Immature natural killer cell (primary cell): ENCODE measurements around the gene SEC14L3. TPM values are rescaled to one million over a fixed set of nuclear protein-coding genes. Genes with fewer than 3 reads are reported as not detected.

ENCODE experiments used
- DNase-seq, 3 donors: peaks; one replicate each; pipeline ENCODE4 v3.0.0; 2022; ENCODE audit warnings: mixed read lengths in 1 of 3
- H3K27ac Mint-ChIP-seq, 6 donors: one replicate each; pipeline ENCODE4 v1.8.0; 2020; ENCODE audit warnings: mixed read lengths in 6 of 6, mild to moderate bottlenecking in 5 of 6, inconsistent platforms in 4 of 6, moderate library complexity in 3 of 6
- H3K27me3 Mint-ChIP-seq, 3 donors: one replicate each; pipeline ENCODE4 v1.8.0; 2020 to 2021; ENCODE audit warnings: low read depth in 3 of 3, mild to moderate bottlenecking in 3 of 3, mixed read lengths in 3 of 3, moderate library complexity in 3 of 3, inconsistent platforms in 1 of 3
- H3K36me3 Mint-ChIP-seq, 3 donors: one replicate each; pipeline ENCODE4 v1.8.0; 2020; ENCODE audit warnings: mixed read lengths in 3 of 3, inconsistent platforms in 2 of 3, mild to moderate bottlenecking in 2 of 3
- H3K4me1 Mint-ChIP-seq, 2 donors: one replicate each; pipeline ENCODE4 v1.8.0; 2020; ENCODE audit warnings: inconsistent platforms in 2 of 2, mild to moderate bottlenecking in 2 of 2, mixed read lengths in 2 of 2, moderate library complexity in 1 of 2
- H3K4me3 Mint-ChIP-seq, 5 donors: one replicate each; pipeline ENCODE4 v1.8.0; 2020; ENCODE audit warnings: mild to moderate bottlenecking in 5 of 5, mixed read lengths in 5 of 5, inconsistent platforms in 3 of 5, moderate library complexity in 3 of 5
- H3K9me3 Mint-ChIP-seq, 6 donors: one replicate each; pipeline ENCODE4 v1.8.0; 2020; ENCODE audit warnings: mild to moderate bottlenecking in 6 of 6, mixed read lengths in 6 of 6, inconsistent platforms in 4 of 6, moderate library complexity in 3 of 6
- polyA plus RNA-seq, 3 donors: library from polyadenylated mRNA; unstranded; fragments of 300-500 nt; fragmentation: Illumina TruSeq; gene quantifications; one replicate each; pipeline ENCODE4 v1.2.3, GENCODE V29; 2021

Gene SEC14L3
- polyA plus RNA-seq: not detected

GRCh38 chr22:30471616-30472318, at the start of gene SEC14L3:
Gene SEC14L3, minus strand, starts transcription at chr22:30472017. Its CDS starts 59 bp downstream, at chr22:30471958.
- Mint-ChIP-seq H3K36me3 (no peaks in the 10 kb centered on the region), H3K4me3 (peak within 1 kb of the TSS in 1 of 5 donors; percentile 54), H3K27ac (peak within 1 kb of the TSS in 5 of 6 donors; percentile 46 to 80 (median 64)), H3K4me1 (peaks cover 11 to 12% of the 10 kb centered on the region in 2 donors), H3K27me3 (peaks cover 0 to 14% (median 7%) of the 10 kb centered on the region in 3 donors), H3K9me3 (no peaks in the 10 kb centered on the region)
- no peak for DNase-seq

DNA sequence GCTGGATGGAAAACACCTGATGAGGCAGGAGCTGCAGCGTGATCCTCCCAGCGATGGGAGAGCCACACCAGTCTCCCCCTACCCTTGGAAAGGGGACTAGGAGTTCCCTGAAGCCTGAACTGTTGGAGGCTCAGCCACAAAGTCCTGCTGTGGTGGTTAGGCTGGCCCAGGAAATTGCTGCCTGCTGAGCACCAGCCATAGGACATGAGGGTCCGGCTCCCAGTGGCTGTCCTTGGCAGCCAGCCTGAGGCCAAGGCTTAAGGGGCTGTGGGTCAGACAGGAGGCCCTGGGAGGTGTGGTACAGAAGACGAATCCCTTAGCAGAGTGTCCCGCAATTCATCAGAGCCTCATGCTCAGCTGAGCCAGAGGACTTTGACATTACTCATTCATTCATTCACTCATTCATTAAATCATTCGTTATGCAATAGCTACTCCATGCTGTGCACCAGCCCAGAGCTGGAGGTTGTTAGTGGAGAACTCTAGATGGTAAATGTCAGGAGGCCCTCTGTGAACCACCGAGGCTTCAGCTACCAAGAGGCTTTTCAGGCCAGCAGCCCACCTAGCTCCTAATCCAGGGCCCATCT, 48.1 kb upstream of the SEC14L3 start:
- H3K27ac Mint-ChIP-seq: no peak overlapping the region
- H3K4me1 Mint-ChIP-seq: no peaks in the 10 kb centered on the region
- H3K27me3 Mint-ChIP-seq: peaks cover 2 to 14% (median 5%) of the 10 kb centered on the region in 3 donors
- no peaks in the 10 kb centered on the region for H3K9me3 Mint-ChIP-seq
- no peak for DNase-seq
- no peak overlapping the region for H3K4me3 Mint-ChIP-seq
- no peaks in the 10 kb centered on the region for H3K36me3 Mint-ChIP-seq

DNA sequence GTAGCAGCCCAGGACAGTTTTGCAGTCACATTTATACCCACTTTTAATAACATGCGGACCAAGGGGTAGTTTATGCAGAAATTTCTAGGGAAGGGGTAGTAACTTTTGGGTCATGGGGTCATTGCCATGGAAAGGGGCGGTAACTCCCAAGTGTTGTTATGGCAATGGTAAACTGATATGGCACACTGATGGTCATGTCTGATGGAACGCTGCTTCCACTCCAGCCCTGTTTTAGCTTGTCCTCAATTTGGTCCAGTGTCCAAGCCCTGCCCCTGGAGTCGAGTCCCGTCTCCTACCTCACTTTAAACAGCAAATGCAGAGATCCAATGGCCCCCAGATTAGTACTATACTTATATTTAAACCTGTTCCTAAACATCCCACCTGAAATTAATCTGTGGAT, 44.9 kb upstream of the SEC14L3 start:
- H3K4me1 Mint-ChIP-seq: no peaks in the 10 kb centered on the region
- no peak overlapping the region for H3K4me3 Mint-ChIP-seq
- H3K9me3 Mint-ChIP-seq: no peaks in the 10 kb centered on the region
- no peak for DNase-seq
- peaks cover 0 to 10% (median 2%) of the 10 kb centered on the region in 3 donors for H3K27me3 Mint-ChIP-seq
- no peaks in the 10 kb centered on the region for H3K36me3 Mint-ChIP-seq
- H3K27ac Mint-ChIP-seq: no peak overlapping the region

DNA sequence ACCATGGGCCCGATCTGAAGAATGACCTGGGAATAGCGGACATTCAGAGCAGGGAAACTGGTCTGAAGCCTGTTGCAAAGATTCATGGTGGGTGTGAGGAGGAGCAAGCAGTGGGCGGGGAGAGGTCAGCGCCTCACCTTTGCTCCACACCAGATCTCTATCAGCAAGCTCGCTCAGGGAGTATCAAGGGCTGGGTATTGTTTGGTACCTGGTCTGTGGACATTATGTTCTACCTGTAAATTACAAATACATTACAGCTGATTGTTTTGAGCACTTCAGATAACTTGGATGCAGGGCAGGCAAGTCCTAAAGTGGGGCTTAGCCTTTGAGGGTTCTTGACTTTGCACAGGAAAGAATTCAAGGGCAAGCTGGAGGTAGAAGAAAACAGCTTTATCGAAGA, 44.5 kb upstream of the SEC14L3 start:
- no peak overlapping the region for H3K27ac Mint-ChIP-seq
- peaks cover 0 to 5% (median 2%) of the 10 kb centered on the region in 3 donors for H3K27me3 Mint-ChIP-seq
- H3K36me3 Mint-ChIP-seq: no peaks in the 10 kb centered on the region
- no peaks in the 10 kb centered on the region for H3K4me1 Mint-ChIP-seq
- DNase-seq: no peak
- H3K4me3 Mint-ChIP-seq: no peak overlapping the region
- H3K9me3 Mint-ChIP-seq: no peaks in the 10 kb centered on the region

GRCh38 chr22:30514252-30514651, 42.4 kb upstream of the SEC14L3 start:
- no peaks in the 10 kb centered on the region for H3K4me1 Mint-ChIP-seq

GRCh38 chr22:30513462-30513861, 41.6 kb upstream of the SEC14L3 start:
- H3K36me3 Mint-ChIP-seq: no peaks in the 10 kb centered on the region
- H3K27ac Mint-ChIP-seq: no peak overlapping the region
- DNase-seq: no peak
- no peak overlapping the region for H3K4me3 Mint-ChIP-seq
- no peaks in the 10 kb centered on the region for H3K4me1 Mint-ChIP-seq
- peaks cover 0 to 7% (median 6%) of the 10 kb centered on the region in 3 donors for H3K27me3 Mint-ChIP-seq
- no peaks in the 10 kb centered on the region for H3K9me3 Mint-ChIP-seq

More at GRCh38 chr22:30514252-30514651, 42.4 kb upstream of the SEC14L3 start:
- DNase-seq: no peak
- Mint-ChIP-seq H3K9me3 (no peaks in the 10 kb centered on the region), H3K27ac (no peak overlapping the region), H3K27me3 (peaks cover 0 to 7% (median 6%) of the 10 kb centered on the region in 3 donors), H3K4me3 (no peak overlapping the region), H3K36me3 (no peaks in the 10 kb centered on the region)

DNA sequence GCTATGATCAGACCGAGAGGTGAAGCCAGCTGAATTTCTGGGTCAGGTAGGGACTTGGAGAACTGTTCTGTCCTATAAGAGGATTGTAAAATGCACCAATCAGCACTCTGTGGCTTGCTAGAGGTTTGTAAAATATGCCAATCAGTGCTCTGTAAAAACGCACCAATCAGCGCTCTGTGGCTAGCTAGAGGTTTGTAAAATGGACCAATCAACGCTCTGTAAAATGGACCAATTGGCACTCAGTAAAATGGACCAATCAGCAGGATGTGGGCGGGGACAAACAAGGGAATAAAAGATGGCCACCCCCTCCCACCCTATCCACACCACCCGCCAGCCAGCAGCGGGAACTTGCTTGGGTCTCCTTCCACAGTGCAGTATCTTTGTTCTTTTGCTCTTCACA, 40.1 kb upstream of the SEC14L3 start:
- Mint-ChIP-seq H3K4me3 (no peak overlapping the region), H3K36me3 (no peaks in the 10 kb centered on the region), H3K27ac (no peak overlapping the region), H3K9me3 (no peaks in the 10 kb centered on the region), H3K4me1 (no peaks in the 10 kb centered on the region), H3K27me3 (peaks cover 0 to 9% (median 6%) of the 10 kb centered on the region in 3 donors)
- no peak for DNase-seq

GRCh38 chr22:30511109-30511508, 39.3 kb upstream of the SEC14L3 start:
- Mint-ChIP-seq H3K4me1 (no peaks in the 10 kb centered on the region), H3K9me3 (no peaks in the 10 kb centered on the region), H3K36me3 (no peaks in the 10 kb centered on the region), H3K27ac (no peak overlapping the region), H3K27me3 (peaks cover 0 to 15% (median 11%) of the 10 kb centered on the region in 3 donors), H3K4me3 (no peak overlapping the region)
- no peak for DNase-seq

GRCh38 chr22:30508216-30508615, 36.4 kb upstream of the SEC14L3 start:
- H3K4me3 Mint-ChIP-seq: no peak overlapping the region
- no peaks in the 10 kb centered on the region for H3K36me3 Mint-ChIP-seq
- no peak for DNase-seq
- no peak overlapping the region for H3K27ac Mint-ChIP-seq
- peaks cover 7 to 17% (median 15%) of the 10 kb centered on the region in 3 donors for H3K27me3 Mint-ChIP-seq
- no peaks in the 10 kb centered on the region for H3K4me1 Mint-ChIP-seq
- no peaks in the 10 kb centered on the region for H3K9me3 Mint-ChIP-seq

- H3K27me3 Mint-ChIP-seq: peaks cover 7 to 17% (median 15%) of the 10 kb centered on the region in 3 donors
- H3K27ac Mint-ChIP-seq: no peak overlapping the region
- no peak for DNase-seq
- H3K36me3 Mint-ChIP-seq: no peaks in the 10 kb centered on the region
- no peaks in the 10 kb centered on the region for H3K4me1 Mint-ChIP-seq
- no peak overlapping the region for H3K4me3 Mint-ChIP-seq
- H3K9me3 Mint-ChIP-seq: no peaks in the 10 kb centered on the region
Measured at GRCh38 chr22:30507670-30508069, 35.9 kb upstream of the SEC14L3 start.

- no peaks in the 10 kb centered on the region for H3K9me3 Mint-ChIP-seq
- no peak overlapping the region for H3K27ac Mint-ChIP-seq
- H3K4me3 Mint-ChIP-seq: no peak overlapping the region
- H3K36me3 Mint-ChIP-seq: no peaks in the 10 kb centered on the region
- H3K4me1 Mint-ChIP-seq: no peaks in the 10 kb centered on the region
- DNase-seq: no peak
- peaks cover 7 to 19% (median 15%) of the 10 kb centered on the region in 3 donors for H3K27me3 Mint-ChIP-seq
Measured at GRCh38 chr22:30506507-30506968, 34.7 kb upstream of the SEC14L3 start.

DNA sequence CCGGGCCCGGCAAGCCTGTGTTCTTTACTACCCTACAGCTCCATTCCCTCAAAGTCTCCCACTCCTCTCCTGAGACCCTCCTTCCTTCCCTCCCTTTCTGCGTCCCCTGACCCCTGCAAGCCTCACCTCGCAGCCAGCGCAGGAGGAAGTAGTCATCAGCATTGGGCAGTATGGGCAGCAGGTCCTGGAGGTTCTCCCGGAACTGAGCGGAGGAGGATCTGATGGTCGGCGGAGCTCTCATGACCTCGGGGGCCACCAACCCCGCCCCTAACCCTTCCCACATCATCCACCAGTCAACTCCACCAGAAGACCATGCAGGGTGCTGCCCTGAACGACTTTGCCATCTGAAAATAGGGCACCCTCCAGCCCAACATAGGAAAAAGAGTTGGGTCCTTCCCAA, 31.7 kb upstream of the SEC14L3 start:
- H3K9me3 Mint-ChIP-seq: no peaks in the 10 kb centered on the region
- H3K27ac Mint-ChIP-seq: no peak overlapping the region
- H3K4me3 Mint-ChIP-seq: no peak overlapping the region
- H3K4me1 Mint-ChIP-seq: no peaks in the 10 kb centered on the region
- no peak for DNase-seq
- peaks cover 11 to 16% (median 12%) of the 10 kb centered on the region in 3 donors for H3K27me3 Mint-ChIP-seq
- no peaks in the 10 kb centered on the region for H3K36me3 Mint-ChIP-seq

DNA sequence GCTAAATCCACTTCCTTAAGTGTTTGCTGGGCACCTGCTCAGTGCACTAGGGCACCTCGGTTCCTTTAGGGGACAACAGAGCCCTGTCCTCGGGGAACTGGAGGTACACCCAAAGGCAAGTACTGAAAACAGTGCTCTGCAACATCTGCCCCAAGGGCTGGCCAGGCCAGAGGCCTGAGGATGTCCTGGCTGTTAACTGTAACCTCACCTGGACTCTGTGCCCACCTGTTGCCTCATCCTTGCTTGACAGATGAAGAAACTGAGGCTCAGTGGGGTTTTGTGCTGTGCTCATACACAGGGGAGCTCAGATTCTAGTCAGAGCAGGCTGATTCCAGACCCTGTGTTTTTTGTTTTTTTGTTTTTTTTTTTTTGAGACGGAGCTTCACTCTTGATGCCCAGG, 31.1 kb upstream of the SEC14L3 start:
- H3K36me3 Mint-ChIP-seq: no peaks in the 10 kb centered on the region
- no peak overlapping the region for H3K4me3 Mint-ChIP-seq
- H3K27ac Mint-ChIP-seq: no peak overlapping the region
- no peaks in the 10 kb centered on the region for H3K4me1 Mint-ChIP-seq
- peaks cover 11 to 16% (median 13%) of the 10 kb centered on the region in 3 donors for H3K27me3 Mint-ChIP-seq
- DNase-seq: no peak
- H3K9me3 Mint-ChIP-seq: peaks cover 0 to 1% (median 0%) of the 10 kb centered on the region in 6 donors

DNA sequence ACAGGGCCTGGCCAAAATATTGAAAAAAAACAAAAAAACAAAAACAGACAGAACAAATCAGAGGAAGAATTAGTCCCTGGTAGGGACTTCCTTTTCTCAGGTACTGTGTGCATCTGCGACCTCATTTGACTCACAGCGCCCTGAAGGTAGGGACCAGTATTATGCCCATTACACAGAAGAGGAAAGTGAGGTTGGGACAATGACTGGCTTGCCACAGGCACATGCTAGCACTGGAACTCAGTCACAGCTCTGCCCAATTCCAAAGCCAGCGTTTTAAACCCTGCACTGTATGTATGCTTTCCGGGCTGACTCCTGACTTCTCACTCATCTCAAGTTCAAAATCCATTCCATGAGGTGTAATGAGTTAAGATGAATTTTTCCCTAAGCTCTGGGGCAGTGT, 30.3 kb upstream of the SEC14L3 start:
- Mint-ChIP-seq H3K36me3 (no peaks in the 10 kb centered on the region), H3K27me3 (peaks cover 11 to 18% (median 15%) of the 10 kb centered on the region in 3 donors), H3K4me3 (no peak overlapping the region), H3K4me1 (no peaks in the 10 kb centered on the region), H3K9me3 (peaks cover 0 to 1% (median 0%) of the 10 kb centered on the region in 6 donors), H3K27ac (no peak overlapping the region)
- no peak for DNase-seq
